ENCODE results near the gene EPHB1.

EPHB1 gene

DNA sequence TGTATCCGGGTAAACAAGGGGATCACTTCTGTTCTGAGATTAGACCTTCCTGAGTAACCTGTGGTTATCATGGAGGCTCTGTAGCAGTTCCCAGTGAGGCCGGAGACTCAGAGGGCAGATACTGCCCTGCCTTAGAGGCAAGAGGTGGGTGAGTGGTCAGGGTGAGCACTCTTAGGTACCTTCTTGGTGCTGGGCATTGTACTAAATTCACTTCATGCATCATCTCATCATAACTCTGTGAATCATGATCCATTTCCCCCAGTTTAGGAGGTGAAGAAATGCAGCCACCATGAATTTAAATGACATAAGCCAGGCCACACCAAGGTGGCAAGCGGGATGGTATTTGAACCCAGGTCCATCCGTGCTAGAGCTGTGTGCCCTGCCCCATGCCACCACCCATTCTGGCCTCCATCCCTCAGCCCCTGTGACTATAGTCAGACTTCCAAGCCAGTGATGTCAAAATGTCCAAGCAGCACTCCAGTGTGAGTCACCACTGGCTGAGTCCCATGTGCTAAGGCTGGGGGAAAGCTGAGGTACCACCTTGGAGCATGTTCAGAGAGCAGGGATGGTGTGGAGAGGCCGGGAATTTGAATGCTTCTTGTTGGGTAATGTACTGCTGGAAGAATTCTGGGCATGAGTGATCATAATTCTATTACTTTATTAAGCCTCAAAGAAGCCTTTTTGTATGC, 88.8 kb downstream of the EPHB1 start:
- DNase-seq (ENCODE audit: low read depth), result no peak

- DNase-seq (ENCODE audit: low read depth), result no peak
Observed at GRCh38 chr3:134885877-134886621, 91.0 kb downstream of the EPHB1 start.

DNA sequence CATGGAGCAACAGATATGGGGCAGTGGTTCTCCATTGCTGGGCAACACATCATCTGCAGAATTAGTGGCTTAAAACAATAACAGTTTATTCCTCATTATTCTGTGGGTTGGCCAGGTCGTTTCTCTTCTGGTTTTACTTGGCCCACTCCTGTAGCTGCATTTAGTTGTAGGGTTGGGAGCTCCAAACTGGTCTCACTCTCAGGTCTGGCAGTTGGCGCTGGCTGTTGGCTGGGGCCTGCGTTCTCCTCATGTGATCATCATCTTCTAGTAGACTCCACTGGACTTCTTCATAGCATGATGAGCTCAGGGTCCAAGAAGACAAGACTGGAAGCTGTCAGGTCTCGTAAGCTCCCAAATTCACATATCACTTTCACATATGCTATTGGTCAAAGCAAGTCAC, 91.9 kb downstream of the EPHB1 start:
- no peak for DNase-seq (ENCODE audit: low read depth)

- DNase-seq (ENCODE audit: low read depth), result no peak
Observed at GRCh38 chr3:134887536-134887935, 92.5 kb downstream of the EPHB1 start.

DNA sequence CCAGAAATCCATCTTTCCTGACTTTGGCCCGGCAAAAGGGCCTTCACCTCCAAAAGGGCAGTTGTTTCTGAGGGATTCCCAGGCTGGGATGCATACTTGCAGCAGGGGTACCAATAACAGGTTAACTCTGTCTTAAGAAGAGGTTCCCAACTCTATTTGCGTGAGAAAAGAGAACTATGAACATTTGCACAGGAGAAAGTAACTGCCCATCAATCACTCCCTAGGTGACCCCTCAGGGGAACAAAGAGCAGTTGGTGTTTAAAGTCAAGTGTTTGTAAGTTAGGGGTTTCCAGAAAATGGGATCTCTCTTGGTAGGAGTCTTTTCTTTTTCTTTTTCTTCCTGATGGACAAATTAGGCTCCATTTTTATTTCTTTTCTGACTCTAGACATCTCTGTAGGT, 97.3 kb downstream of the EPHB1 start:
- no peak for DNase-seq (ENCODE audit: low read depth)

DNA sequence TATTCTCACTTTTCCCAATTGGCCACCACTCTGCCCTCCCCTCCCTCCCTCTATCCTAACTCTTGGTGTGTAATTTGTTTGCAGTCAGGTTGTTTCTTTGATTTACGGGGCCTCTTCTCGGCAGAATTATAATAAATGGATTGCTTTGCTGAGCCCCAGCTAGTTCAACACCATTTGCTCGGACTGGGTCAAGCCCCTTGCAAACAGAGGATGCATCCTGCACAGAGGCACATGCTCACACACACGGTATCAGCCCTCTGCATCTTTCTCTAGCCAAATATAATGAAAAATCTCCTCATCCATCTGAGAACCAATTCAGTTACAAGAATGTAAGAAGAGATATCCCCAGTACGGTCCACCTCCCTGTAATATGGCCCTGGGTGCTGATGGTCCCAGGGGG, 97.7 kb downstream of the EPHB1 start:
- DNase-seq (ENCODE audit: low read depth), result no peak

DNA sequence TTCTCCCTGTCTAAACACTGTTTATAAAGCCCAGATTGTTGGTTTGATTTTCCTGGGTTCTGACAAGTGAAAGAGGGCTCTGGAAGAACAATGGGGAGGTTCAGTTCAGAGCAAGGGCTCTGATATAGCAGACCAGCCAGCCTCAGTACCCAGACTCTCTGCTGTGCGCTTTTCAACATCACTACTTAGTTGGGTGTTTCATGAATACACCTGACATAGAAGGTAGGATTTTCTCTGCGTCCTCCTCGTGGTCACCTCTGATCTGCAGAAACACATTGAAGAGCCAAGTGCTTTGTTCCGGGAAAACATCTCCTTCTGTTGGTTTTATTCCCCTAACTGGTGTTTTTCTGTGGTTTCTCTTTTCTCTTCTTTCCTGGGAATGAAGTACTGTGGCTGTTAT, 99.5 kb downstream of the EPHB1 start:
- no peak for DNase-seq (ENCODE audit: low read depth)

GRCh38 chr3:134895181-134895580, 100.1 kb downstream of the EPHB1 start:
- no peak for DNase-seq (ENCODE audit: low read depth)

- DNase-seq (ENCODE audit: low read depth), result no peak
Observed at GRCh38 chr3:134896141-134896540, 101.1 kb downstream of the EPHB1 start.

GRCh38 chr3:134896696-134897095, 101.6 kb downstream of the EPHB1 start:
- no peak for DNase-seq (ENCODE audit: low read depth)

DNA sequence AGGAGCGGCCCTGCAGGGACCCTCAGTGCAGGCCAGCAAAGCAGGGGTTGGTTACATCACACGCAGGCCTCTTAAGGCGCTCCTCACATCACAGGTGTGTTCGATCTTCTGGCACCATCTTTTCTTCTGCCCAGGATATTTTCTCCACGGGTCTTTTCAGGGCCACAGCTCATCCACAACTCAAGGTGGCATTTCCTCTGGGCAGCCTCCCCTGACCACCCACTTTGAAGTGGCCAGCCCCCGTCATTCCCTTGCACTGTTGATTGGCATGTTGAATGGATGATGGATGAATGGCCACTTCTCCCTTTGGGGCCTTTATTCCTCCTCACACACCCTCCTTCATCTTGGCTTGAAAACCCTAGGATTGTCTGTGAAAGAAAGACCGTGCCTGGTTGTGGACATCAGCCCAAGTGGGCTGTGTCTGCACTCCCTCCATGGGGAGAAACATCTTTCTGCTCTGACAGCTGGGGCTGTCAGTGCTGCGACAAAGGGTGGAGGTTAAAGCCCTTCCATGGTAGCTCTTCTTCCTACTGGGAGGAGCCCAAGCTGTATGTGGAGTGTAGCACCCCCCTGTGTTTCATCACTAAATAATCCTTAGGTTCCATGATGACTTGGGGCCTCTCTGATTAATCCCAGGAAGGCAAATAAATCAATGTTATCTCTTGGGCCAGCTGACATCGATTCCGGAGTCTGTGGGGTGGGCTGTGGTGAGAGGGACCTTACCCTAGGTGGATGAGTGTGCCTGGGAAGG, 102.5 kb downstream of the EPHB1 start:
- no peak for DNase-seq (ENCODE audit: low read depth)

DNA sequence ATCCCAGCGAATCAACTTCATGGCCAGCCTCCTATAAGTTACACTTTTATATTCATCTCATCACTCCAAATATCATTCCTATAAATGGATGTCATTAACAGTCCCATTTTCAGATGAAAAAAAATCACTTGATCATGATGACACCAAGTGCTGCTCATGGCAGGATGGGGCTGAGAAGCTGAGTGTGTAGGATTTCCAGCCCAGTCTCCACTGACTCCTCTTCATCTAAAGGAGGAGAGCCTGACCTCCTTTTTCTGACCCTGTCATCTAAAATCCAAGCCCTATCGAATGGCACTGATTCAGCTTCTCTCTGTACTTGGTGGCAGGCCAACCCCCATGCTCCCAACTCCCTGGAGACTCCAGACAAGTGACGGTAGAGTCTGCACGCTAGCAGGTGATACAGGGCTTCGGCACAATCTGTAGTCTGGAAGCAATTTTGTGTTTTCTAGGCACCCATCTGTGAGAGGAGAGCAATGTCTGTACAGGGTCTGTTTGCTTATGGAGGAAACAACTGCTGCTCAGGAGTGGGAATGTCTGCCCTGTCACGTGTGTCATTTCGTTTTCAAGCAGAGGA, 103.2 kb downstream of the EPHB1 start:
- DNase-seq (ENCODE audit: low read depth), result no peak

DNA sequence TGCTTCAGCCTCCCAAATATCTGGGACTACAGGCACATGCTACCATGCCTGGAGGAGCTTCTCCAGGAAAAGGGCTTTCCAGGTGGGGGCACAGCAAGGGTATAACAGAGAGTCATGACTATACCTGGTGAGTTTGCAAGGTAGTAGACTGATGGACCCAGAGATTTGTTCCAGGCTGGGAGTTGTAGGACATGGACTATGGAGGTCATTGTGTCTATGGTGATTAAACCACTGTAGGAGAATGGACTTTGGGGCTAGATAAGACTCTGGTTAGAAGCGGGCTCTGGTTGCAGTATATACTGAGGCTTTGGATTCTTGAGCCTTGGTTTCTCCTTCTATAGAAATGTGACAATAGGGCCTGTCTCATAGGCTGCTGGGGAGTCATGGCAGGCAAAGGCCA, 104.7 kb downstream of the EPHB1 start:
- no peak for DNase-seq (ENCODE audit: low read depth)

- DNase-seq (ENCODE audit: low read depth), result no peak
Observed at GRCh38 chr3:134900482-134900881, 105.4 kb downstream of the EPHB1 start.

DNA sequence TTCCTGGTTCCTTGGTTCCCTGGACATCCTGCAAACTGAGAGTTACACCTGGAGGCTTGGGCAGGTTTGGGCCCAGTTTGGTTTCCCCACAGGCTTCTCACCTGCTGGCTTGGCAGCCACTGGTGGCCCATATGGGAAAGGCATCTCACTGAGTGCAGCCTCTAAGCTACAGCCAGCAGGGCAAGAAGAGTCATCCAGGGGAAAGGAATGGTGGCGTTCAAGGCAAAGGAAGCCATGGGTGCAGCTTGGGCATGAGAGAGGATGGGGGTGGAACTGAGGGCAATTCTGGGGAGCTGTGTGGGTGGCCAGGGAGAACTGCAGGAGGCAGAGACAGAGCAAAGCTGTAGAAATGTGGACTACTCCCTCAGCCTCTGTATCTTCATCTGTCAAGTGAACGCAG, 106.4 kb downstream of the EPHB1 start:
- DNase-seq (ENCODE audit: low read depth), result no peak

DNA sequence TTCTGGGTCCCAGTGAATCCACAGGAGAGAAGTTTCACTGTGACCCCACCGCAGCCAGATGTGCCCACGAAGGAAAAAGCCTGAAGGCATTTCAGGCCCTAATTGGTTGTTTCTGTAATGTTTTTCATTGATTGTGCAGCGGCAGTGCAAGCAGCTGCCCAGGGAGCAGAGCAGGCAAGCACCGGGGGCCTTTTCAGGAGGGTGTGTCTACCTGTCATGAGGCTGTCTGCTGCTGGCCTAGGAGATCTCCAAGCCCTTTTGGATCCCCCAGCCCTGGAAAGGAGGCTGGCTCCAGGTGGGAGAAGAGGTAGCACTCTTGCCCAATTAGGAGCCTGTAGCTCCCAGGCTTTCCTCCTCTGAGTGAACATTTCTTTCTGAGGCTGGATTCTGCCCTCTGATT, 108.8 kb downstream of the EPHB1 start:
- DNase-seq (ENCODE audit: low read depth), result no peak

DNA sequence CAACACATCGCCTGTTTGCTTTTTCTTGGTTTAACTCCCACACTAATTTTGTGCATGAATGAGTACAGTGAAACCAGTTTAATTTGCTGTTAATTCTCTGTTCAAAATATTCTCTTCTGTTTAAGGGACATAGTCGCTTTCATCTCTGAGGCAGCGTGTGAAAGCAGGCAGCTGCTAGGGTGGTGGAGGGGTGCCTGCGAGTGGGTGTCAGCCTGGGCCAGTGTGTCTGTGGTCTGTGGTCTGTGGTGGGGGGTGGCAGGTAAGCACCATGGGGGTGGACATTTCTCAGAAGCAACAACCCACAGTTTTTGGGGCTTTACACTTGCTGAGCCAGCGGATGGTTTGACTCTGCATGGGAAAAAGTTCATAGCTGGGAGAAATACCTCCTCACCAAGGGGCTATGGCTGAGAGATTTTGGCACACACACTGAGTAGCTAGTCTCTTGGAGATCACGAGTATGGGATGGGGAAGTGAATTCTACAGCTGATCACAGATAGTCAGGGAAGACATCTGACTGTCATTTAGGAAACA, 109.2 kb downstream of the EPHB1 start:
- DNase-seq (ENCODE audit: low read depth), result no peak

DNA sequence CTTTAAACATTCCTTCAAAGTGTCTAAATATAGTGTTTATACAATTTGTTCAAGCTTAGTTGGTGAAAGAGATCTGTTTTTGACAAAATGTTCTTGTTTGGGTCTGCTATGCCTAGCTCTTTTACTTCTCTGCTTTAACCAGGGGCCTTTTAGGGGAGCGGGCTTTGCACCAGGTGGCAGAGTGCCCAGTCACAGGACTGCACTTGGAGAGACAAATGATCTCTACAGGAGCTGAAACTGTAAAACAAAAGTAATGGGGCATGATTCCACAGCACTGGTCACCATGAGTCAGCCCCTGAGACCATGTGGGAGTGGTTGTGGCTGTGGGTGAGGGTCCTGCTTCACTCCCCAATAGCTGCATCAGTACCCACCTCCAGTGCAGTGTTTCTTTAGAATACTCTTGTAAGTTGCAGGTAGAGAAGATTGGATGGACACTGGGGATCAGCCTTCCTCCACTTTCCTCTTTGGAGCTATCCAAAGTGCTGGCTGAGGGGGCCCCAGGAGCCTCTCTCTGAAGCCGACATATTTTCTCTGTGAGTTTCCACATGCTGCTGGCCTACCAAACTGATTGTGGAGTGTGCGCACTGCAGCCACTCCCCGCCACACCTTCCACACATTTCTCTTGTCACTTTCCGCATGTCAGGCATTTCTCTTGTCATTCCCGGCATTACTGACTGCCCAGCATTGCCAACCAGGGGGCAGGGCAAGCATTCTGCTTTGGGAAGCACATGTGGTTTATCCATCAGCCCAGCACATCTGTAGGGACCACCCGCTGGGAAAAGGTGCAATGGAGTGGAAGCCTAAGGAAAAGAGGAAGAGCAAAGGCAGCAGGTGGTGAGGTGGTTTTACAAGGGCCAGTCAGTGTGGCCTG, 110.0 kb downstream of the EPHB1 start:
- DNase-seq (ENCODE audit: low read depth), result no peak

DNA sequence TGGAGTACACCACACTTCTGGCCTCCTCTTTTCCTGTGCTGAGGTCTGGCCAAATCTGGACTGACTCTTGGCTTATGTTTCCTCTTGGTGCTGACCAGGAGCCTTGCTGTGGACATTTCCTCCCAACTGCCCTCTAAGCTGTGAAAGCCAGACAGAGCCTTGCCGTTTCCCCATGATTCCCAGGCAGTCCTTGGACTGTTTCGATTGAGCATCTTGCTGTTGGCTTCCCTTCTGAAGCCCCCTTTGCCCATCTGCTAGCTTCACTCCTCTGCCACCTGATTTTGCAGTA, 110.5 kb downstream of the EPHB1 start:
- no peak for DNase-seq (ENCODE audit: low read depth)

GRCh38 chr3:134908271-134908670, 113.2 kb downstream of the EPHB1 start:
- no peak for DNase-seq (ENCODE audit: low read depth)

DNA sequence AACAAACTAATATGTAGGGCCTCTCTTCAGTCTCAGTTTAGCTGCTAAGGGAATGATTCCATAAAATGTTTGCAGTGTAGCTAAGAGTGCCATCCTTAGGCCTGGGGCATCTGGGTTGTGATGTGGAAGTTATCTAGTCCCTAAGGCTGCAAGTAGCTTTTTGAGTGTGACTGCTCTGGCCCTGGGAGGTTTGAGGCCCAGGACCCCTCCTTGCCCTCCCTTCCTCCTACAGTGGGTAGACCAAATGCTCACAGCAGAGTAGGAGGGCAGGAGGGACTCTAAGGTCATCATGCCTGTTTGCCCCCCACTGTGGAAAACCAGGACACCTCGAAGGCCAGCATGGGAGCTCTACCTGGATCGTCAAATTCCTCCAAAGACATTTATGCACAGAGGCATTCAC, 115.0 kb downstream of the EPHB1 start:
- DNase-seq (ENCODE audit: low read depth), result no peak

All from T follicular helper cell (primary cell).